NCI-H510A (cell line): ENCODE results near the gene ATXN7L3.

Experiments
- DNase-seq: peaks from one replicate; lab custom pipeline; 2025; lab: John Stamatoyannopoulos, UW

The ATXN7L3 gene

GRCh38 chr17:44218344-44219107, 18.8 kb upstream of the ATXN7L3 start:
- DNase-seq: peak; percentile 84

GRCh38 chr17:44217738-44218343, 18.2 kb upstream of the ATXN7L3 start:
- DNase-seq: no peak

- no peak for DNase-seq
Measured at GRCh38 chr17:44216694-44217093, 17.0 kb upstream of the ATXN7L3 start.

GRCh38 chr17:44216173-44216572, 16.5 kb upstream of the ATXN7L3 start:
- no peak for DNase-seq

GRCh38 chr17:44214896-44215295, 15.2 kb upstream of the ATXN7L3 start:
- no peak for DNase-seq

- DNase-seq: no peak
Measured at GRCh38 chr17:44214230-44214494, 14.5 kb upstream of the ATXN7L3 start.

- DNase-seq: no peak
Measured at GRCh38 chr17:44213403-44214229, 13.9 kb upstream of the ATXN7L3 start.

DNA sequence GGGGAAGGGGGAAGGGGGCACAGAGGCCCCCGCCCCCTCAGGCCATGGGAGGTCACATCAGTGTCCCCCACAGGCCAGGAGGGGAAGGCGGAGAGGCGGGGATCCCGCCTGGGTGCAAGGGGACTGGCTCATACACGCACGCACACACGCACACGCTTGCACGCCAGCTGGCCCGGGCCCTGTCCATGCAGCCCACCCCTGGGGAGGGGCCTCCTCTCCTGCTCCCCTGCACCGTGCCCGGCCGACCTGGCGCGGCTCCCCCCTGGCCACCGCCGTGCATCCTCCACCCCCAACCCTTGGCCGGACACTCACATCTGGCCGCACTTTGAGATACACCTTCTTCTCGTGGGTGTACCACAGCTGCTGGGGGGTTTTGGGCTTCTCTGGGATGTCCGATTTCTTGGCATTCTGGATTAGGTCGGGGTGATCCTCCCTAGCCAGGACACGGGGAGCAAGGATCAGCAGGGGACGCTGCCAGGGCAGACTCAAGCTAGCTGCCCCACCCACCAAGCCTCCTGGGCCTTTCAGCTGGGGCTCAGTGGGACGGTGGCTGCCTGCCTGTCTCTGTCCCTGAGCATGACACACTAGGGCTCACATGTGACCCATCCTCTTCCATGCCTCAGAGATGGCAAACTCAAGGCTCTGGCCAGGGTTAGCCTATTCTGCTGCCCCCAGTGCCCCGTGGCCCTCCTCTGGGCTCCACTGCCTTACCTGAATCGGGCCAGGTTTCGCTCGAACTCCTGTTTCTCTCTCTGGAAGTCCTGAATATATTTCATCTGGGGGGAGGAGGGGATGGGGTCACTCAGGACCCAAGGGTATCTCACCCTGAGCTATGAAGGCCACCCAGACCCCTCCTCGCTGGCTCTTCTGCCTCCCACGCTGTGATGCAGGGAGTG, 13.1 kb upstream of the ATXN7L3 start:
- no peak for DNase-seq

DNA sequence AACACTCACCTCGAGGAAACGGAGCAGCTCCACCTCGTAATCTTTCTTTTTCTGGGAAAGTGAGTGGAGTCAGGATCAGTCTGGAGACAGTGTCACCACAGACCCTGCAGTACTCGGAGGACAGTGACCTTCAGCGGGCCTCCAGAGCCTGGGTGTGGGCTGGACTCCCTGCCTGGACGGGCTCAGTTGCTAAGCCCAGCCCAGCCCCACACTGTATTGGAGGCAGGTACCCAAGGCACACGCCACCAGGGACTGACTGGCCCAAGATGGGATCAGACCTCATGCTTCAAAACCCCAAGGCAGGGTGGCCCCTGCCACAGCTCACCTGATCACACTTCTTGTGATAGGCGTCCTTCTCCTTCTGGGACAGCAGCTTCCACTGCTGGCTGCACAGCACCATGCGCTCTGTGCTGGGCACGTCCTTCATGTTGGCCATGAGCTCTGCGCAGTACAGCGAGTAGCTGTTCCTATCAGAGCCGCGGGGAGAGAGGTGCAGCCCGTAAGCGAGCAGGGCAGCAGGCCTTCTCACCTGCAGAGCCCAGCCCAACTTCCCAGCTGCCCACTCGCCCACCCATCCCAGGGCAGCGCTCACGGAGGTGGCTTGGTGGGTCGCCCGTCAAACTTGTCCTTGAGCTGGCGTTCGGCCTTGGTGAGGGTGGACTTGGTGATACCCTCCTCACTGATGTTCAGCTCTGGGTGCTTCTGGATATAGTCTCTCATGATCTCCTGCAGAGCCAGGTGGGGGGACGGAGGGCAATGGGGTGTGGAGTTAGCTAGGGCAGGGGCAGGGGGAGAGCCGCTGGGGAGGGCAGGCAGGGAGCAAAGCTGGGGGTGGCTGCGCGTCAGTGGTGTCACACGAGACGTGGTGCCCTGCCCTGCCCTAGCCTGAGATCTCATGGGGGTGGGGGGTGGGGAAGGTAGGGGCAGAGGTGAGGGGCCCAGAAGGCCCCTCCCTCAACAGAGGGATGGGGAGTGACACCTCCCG, 11.9 kb upstream of the ATXN7L3 start:
- DNase-seq: no peak

DNA sequence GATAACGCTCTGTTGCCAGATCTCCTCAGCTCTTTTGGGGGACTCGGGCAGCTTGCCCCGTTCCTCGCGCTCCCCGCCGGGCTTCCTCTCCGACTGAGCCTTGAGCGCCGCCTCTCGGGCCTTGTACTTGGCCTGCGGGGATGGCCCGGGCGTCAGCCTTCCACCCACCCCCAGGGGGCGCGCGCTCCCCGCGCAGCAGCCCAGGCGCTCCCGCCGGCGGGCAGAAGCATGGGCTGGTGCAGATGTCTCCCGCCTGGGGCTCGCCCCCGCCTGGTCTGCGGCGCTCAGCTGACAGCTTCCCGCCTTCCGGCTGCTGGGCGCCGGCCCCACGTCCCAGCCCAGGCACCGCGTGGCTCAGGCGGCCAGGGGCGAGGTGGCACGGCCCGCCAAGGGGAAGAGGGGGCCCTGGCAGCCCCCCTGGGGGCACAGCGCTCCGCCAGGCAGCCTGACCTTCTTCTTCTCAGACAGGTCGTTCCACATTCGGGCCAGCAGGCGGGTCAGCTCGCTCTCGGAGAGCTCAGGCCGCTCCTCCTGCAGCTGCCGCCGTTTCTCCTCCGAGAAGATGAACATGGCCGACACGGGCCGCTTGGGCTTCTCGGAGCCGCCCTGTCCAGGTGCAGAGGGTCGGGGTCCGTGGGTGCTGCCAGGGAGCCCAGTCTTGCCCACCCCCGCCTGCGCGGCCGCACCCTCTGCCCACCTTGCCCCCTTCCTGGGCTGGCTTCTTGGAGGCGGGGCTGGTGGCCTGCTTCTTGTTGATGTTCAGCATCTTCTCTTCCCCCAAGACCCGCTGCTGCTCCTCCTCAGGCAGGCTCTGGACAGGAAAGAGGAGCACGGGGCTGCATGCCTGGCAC, 10.9 kb upstream of the ATXN7L3 start:
- DNase-seq: peak; percentile 76

DNA sequence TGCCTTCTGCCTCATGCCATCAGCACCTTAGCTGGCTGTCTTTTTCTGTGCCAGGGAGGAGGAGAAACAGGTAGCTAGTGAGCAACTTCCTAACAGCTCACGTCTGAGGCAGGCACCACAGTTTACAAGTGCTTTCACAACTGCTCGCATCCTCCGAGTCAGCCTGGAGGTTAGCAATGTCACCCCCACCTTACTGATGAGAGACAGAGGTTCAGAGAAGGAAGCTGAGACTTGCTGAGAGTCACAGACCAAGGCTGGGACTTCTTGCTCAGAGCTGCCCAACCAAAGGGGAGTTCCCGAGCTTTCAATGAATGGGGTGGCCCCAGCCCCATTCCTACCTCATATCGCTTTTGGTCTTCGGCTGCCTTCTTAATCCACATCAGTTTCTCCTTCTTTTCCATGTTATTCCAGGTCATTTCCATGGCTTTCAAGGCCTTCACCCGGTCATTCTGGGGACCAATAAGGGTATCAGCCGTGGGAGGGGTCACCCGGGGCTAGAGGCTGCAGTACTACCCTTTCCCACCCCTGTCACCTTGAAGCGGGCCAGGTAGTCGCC, 10.2 kb upstream of the ATXN7L3 start:
- DNase-seq: no peak

DNA sequence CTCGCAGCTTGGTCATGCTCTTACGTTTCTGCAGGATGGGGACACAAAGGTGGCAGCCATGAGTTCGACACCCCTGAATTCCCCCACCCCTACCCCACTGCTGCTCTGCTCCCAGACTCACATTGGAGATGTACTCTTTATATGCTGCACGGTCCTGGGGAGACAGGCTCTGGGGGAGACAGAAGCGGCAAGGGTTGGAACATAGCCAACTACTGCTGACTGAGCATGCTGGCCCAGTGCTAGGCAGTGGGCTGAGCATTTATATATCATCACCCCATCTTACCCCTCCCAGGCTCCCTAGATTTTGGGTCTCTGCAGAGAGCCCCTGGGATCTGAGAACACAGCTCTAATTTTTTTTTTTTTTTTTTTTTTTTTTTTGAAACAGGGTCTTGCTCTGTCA, 8.1 kb upstream of the ATXN7L3 start:
- DNase-seq: no peak

DNA sequence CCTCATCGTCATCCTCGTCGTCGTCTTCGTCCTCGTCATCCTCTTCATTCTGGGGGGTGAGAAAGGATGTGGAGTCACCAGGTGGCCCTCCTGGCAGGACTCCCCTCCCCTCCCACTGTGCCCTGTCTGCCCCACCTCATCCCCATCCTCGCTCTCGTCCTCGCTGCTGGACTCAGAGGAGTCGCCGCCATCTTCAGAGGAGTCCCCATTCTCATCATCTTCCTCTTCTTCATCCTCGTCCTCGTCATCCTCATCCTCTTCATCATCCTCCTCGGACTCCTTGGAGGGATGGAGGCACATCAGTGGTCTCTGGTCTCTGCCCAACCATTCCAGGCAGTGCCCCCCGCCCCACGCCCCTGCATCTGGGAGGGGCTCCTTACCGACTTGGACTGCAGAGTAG, 7.6 kb upstream of the ATXN7L3 start:
- no peak for DNase-seq

- DNase-seq: no peak
Measured at GRCh38 chr17:44206825-44207155, 7.1 kb upstream of the ATXN7L3 start.

- no peak for DNase-seq
Measured at GRCh38 chr17:44205962-44206824, 6.5 kb upstream of the ATXN7L3 start.

DNA sequence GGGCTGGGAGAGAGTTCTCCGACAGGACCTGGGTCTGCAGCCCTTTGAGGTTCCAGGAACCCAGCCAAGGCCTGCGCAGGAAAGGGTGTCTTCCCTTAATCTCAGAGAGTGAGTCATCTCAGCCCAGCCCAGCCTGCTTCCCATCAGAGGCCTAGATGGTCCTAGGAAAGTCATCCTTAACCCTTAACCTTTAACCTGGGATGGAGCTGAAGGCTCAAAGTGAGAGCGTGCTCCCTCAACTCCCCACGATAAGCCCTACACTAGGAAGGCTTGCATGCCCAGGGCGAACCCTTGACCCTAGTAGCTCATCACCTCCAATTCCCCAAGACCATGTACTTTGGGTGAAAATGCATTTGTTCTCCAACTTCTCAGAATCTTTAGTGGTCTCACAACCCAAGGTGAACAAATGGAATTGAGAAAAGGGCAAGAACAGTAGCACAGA, 4.8 kb upstream of the ATXN7L3 start:
- no peak for DNase-seq

GRCh38 chr17:44203731-44204440, 4.2 kb upstream of the ATXN7L3 start:
- DNase-seq: peak; percentile 38

DNA sequence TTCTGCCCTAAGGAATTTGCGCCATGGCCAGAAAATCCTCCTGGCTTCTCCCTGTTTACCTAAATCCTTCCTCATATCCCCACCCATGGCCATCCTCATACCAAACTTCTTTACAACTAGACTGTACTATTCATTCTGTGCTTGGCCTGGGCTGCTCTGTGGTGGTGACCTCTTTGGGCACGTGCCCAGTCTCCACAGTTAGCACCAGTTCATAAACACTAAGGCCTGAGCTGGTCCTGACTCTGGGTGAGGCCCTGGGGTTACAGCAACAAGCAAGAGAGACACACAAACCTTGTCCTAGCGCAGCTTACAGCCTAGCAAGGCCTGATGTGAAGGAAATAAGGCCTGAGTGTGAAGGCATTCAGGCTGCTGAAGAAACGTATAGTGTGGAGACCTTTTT, 3.1 kb upstream of the ATXN7L3 start:
- no peak for DNase-seq
